BJ (cell line): ENCODE measurements around the gene LBP. TPM values are rescaled to one million over a fixed set of nuclear protein-coding genes. Genes with fewer than 3 reads are reported as not detected.

Experiments
- CTCF ChIA-PET: fragments of 350-600 bp; formaldehyde crosslinking; extraction: SDS; loops from one replicate; lab custom pipeline; 2021; ENCODE audit warnings: antibody characterized with exemption, inconsistent platforms; lab: Yijun Ruan, JAX
- POLR2A ChIA-PET: fragments of 300-600 bp; sonication (Branson Sonifier 250); formaldehyde crosslinking; extraction: SDS; loops from one replicate; lab custom pipeline; 2021; ENCODE audit warnings: antibody characterized with exemption; lab: Charles Lee
- DNase-seq: peaks from one replicate; pipeline ENCODE4 v3.0.0-alpha.2; 2011; ENCODE audit warnings: low read depth
- H3K27me3 ChIP-seq: 2 replicates; pipeline ENCODE4 v1.6.0; 2011; ENCODE audit warnings: low read length; ENCODE audit not compliant: control insufficient read depth, insufficient read depth
- H3K36me3 ChIP-seq: 2 replicates; pipeline ENCODE4 v1.5.1; 2011; ENCODE audit warnings: low read length; ENCODE audit not compliant: control insufficient read depth, insufficient read depth
- H3K4me3 ChIP-seq: 2 replicates; pipeline ENCODE4 v1.5.1; 2011; ENCODE audit warnings: low read depth, mild to moderate bottlenecking, control low read depth, low read length
- CTCF ChIP-seq: IDR thresholded peaks from 2 replicates; pipeline ENCODE4 v1.5.1; 2011; ENCODE audit warnings: low read depth, mild to moderate bottlenecking, control low read depth, inconsistent platforms, low read length, moderate library complexity; ENCODE audit not compliant: insufficient read depth
- polyA plus RNA-seq: library from polyadenylated mRNA; depleted of rRNA; stranded (reverse); fragments of >200 nt; gene quantifications from 2 replicates; pipeline ENCODE4 v1.2.3, GENCODE V29; 2011

Gene LBP
- polyA plus RNA-seq, 1 experiment, result 0.04 TPM

GRCh38 chr20:38344107-38344701, 2.1 kb upstream of the LBP start:
- Histone ChIP-seq H3K36me3 (no peaks in the 10 kb centered on the region), H3K27me3 (peaks cover 3% of the 10 kb centered on the region), H3K4me3 (no peak overlapping the region)
- no peak for DNase-seq
- ChIA-PET CTCF (no interaction called here), POLR2A (no interaction called here)
- no peak for TF ChIP-seq CTCF

- no peak for TF ChIP-seq CTCF
- ChIA-PET POLR2A (no interaction called here), CTCF (no interaction called here)
- DNase-seq, result no peak
- Histone ChIP-seq H3K4me3 (no peak overlapping the region), H3K36me3 (no peaks in the 10 kb centered on the region), H3K27me3 (peaks cover 3% of the 10 kb centered on the region)
Measured at GRCh38 chr20:38345643-38346042, 639 bp upstream of the LBP start.

GRCh38 chr20:38346741-38347140, 459 bp downstream of the LBP start:
- POLR2A ChIA-PET, result no interaction called here
- TF ChIP-seq CTCF, result no peak

GRCh38 chr20:38349856-38350255, 3.6 kb downstream of the LBP start:
- Histone ChIP-seq H3K27me3 (peaks cover 3% of the 10 kb centered on the region), H3K4me3 (no peak overlapping the region), H3K36me3 (no peaks in the 10 kb centered on the region)
- POLR2A ChIA-PET, result no interaction called here
- DNase-seq, result no peak
- CTCF ChIA-PET, result no interaction called here
- TF ChIP-seq CTCF, result no peak

More at GRCh38 chr20:38346741-38347140, 459 bp downstream of the LBP start:
- DNase-seq, result no peak
- H3K4me3 ChIP-seq, result no peak overlapping the region
- H3K27me3 ChIP-seq, result peaks cover 3% of the 10 kb centered on the region
- no peaks in the 10 kb centered on the region for H3K36me3 ChIP-seq
- CTCF ChIA-PET, result interaction anchor here (1.6 kb wide), 1 partner anchor 10 kb away, joined by 3 read pairs; no protein-coding TSS in a partner anchor

GRCh38 chr20:38350879-38351775, 4.8 kb downstream of the LBP start:
- ChIA-PET POLR2A (no interaction called here), CTCF (no interaction called here)
- DNase-seq, result no peak
- Histone ChIP-seq H3K36me3 (no peaks in the 10 kb centered on the region), H3K4me3 (no peak overlapping the region), H3K27me3 (peaks cover 4% of the 10 kb centered on the region)
- TF ChIP-seq CTCF, result no peak
